ENCODE measurements around the gene TBC1D2B. TPM values are rescaled to one million over a fixed set of nuclear protein-coding genes. Genes with fewer than 3 reads are reported as not detected.

Gene TBC1D2B
- total and polyA plus RNA-seq, 2 of the 4 experiments (the other 2 are of a cell fraction): 17.7 to 28.3 TPM

DNA sequence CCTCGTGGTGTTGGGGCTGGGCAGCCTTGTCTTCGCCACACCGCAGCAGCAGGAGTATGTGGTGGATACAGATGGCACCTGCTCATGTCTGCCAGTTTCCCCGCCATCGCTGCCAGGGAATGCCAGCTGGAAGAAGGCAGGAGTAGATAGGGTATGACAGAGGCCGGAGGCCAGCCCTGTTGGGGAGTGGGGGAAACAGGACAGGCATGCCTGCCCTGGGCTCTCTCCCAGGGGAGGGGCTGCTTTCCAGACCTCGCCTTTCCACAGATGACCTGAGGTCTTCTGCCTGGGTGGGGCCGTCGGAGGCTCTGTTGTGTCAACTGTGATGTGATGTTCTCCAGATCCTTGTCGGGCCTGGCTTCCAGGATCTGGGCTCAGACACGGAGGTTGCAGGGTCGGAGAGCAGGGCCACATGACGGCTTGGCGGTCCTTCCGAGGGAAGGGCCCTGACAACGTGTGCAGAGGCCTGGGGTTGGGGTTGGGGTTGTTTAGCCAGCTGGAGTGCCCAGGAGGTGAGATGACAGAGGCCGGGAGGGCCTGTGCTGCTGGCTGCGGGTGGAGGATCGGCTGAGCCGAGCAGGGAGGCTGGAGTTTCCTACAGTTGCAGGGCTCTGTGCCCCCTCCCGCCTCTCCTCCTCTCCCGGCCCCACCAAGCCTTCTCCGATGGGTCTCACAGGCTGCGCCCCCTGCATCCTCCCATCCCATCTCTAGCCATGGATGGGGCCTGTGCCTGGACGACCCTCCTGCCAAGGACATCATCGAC is 102.0 kb downstream of the TBC1D2B start:
- dilution Hi-C loops (cut with HindIII; ENCODE audit: low sequenced_read_pairs, unreplicated experiment) (no loop called here), intact Hi-C loops (cut with micrococcal nuclease) (no loop called here), in situ Hi-C loops (cut with MboI; ENCODE audit: low sequenced_read_pairs) (no loop called here)
- H3K4me1 ChIP-seq (ENCODE audit: control insufficient read depth, insufficient read depth, low read length): peaks cover 13% of the 10 kb centered on the region
- no peak overlapping the region for H3K4me3 ChIP-seq (ENCODE audit: insufficient read depth, low read depth, low read length)
- no peak overlapping the region for H3K56ac ChIP-seq (ENCODE audit: extremely low read depth, insufficient read depth, low read length)
- no peak for ATAC-seq (ENCODE audit: low read depth)
- no peaks in the 10 kb centered on the region for H3K9me1 ChIP-seq (ENCODE audit: insufficient read depth, low read length)
- no peak overlapping the region for H3K9ac ChIP-seq (ENCODE audit: low read depth, low read length)
- H3K27me3 ChIP-seq (ENCODE audit: control insufficient read depth, insufficient read depth, low read length): no peaks in the 10 kb centered on the region; the same call in 1 of the 2 replicates
- no peaks in the 10 kb centered on the region for H4K20me1 ChIP-seq (ENCODE audit: insufficient read depth, low read length)
- TF ChIP-seq POLR2A (IDR thresholded peaks at IDR 0.05; ENCODE audit: low read depth, low read length): no peak
- no peak for TF ChIP-seq NFE2L2 (IDR thresholded peaks at IDR 0.05; ENCODE audit: low read depth, low read length)
- TF ChIP-seq RFX5 (IDR thresholded peaks at IDR 0.05; ENCODE audit: low read depth, low read length): no peak
- no peak for TF ChIP-seq BHLHE40 (IDR thresholded peaks at IDR 0.05; ENCODE audit: low read depth, low read length)
- no peak for TF ChIP-seq RAD21 (IDR thresholded peaks at IDR 0.05; ENCODE audit: low read length)
- no peak for TF ChIP-seq SMC3 (IDR thresholded peaks at IDR 0.05; ENCODE audit: low read depth, low read length)
- TF ChIP-seq CEBPB (IDR thresholded peaks at IDR 0.05; ENCODE audit: low read depth, low read length): no peak
- TF ChIP-seq, protein P1, sequence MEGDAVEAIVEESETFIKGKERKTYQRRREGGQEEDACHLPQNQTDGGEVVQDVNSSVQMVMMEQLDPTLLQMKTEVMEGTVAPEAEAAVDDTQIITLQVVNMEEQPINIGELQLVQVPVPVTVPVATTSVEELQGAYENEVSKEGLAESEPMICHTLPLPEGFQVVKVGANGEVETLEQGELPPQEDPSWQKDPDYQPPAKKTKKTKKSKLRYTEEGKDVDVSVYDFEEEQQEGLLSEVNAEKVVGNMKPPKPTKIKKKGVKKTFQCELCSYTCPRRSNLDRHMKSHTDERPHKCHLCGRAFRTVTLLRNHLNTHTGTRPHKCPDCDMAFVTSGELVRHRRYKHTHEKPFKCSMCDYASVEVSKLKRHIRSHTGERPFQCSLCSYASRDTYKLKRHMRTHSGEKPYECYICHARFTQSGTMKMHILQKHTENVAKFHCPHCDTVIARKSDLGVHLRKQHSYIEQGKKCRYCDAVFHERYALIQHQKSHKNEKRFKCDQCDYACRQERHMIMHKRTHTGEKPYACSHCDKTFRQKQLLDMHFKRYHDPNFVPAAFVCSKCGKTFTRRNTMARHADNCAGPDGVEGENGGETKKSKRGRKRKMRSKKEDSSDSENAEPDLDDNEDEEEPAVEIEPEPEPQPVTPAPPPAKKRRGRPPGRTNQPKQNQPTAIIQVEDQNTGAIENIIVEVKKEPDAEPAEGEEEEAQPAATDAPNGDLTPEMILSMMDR (conservative IDR thresholded peaks at IDR 0.05; ENCODE audit: low read depth, low read length): no peak
- no peak for TF ChIP-seq MAZ (IDR thresholded peaks at IDR 0.05; ENCODE audit: borderline replicate concordance, low read depth, low read length)
- no peak for TF ChIP-seq CHD1 (IDR thresholded peaks at IDR 0.05; ENCODE audit: low read depth, low read length)
- H2BK5ac ChIP-seq (ENCODE audit: low read depth, low read length, poor library complexity, severe bottlenecking): no peak overlapping the region
- no peak overlapping the region for H2AK9ac ChIP-seq (replicated peaks; ENCODE audit: low read depth, low read length, poor library complexity)
- 91% methylated on average over 5 of the region's 26 CpGs; no CpG with 5 or more reads in 1 of the 2 experiments for WGBS, 2 experiments (ENCODE audit: extremely low coverage in 2 of 2, insufficient read length in 1 of 2)
- H2BK120ac ChIP-seq (ENCODE audit: low read depth, low read length): no peak overlapping the region
- no peak overlapping the region for H3K27ac ChIP-seq (ENCODE audit: insufficient read depth, low read length)
- no peak overlapping the region for H4K5ac ChIP-seq (ENCODE audit: low read depth, low read length)
- H3K23ac ChIP-seq (ENCODE audit: low read depth, low read length): no peak overlapping the region
- H2BK20ac ChIP-seq (ENCODE audit: low read depth, low read length): no peak overlapping the region
- no peak overlapping the region for H4K91ac ChIP-seq (ENCODE audit: insufficient read depth, low read depth, low read length)
- no peak overlapping the region for H3K4ac ChIP-seq (ENCODE audit: low read depth, low read length)
- no peaks in the 10 kb centered on the region for H3K9me3 ChIP-seq (ENCODE audit: control insufficient read depth, insufficient read depth, low read length)
- no TSS peak for BruUV-seq (replicated peaks)
- no peak overlapping the region for H3K18ac ChIP-seq (ENCODE audit: low read depth, low read length)
- no peak overlapping the region for H4K8ac ChIP-seq (ENCODE audit: low read depth in 2 of 2, low read length in 2 of 2)
- no peak overlapping the region for H3K14ac ChIP-seq (replicated peaks; ENCODE audit: low read depth, low read length)
- no peak overlapping the region for H3K4me2 ChIP-seq (ENCODE audit: low read depth, low read length)
- H2BK15ac ChIP-seq (ENCODE audit: low read depth, low read length): no peak overlapping the region
- H3K36me3 ChIP-seq (ENCODE audit: control insufficient read depth, insufficient read depth, low read length): no peaks in the 10 kb centered on the region
- no peak overlapping the region for H2AFZ ChIP-seq (replicated peaks; ENCODE audit: low read length, poor library complexity)
- DNase-seq: no peak
- no peaks in the 10 kb centered on the region for H3K79me1 ChIP-seq (ENCODE audit: low read depth in 1 of 2, low read length in 2 of 2)
- ChIA-PET POLR2A (ENCODE audit: unreplicated experiment) (no interaction called here), CTCF (no interaction called here)
- no peak overlapping the region for H2AK5ac ChIP-seq (ENCODE audit: low read depth, low read length)

Data from IMR-90 (cell line).